ENCODE results near the gene NDUFB5.
A peak's percentile ranks its signal among the peaks of the same experiment; 100 is the strongest.
"Not testable (repeated sequence)": the region's sequence is repeated elsewhere in the genome, so short reads cannot be mapped to it uniquely, and the experiment has no call there.

Gene NDUFB5

DNA sequence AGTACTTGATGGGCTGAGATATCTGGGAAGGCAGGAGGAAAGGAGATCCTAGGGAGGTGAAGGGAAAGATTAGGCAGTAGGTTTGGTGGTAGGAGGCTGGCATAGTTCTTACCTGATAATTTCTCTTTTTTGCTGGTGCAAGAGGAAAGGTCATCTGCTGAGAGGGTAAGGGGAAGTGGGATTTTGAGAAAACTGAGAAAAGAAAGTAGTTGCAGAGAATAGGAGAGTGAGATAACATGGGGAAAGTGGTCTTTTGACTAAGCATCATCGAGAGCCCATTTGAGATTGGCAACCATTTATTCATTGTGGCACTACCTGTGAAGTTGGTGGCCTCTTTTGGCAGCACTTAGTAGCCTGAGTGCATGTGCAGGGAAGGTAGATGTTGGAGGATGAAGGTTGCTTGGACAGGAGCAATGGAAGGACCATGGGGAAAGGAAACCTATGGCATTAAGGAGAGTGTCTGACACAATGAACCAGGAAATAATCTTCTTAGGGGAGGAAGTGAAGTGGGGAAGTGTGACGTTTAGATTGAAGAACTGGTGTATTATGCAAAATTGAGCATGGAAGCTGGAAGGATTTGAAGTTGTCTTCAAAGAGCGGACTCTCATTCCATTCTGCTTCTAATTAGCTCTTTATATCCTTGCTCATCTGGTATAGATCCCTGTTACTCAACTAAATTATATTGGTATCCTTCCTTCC is 26.3 kb downstream of the NDUFB5 start:
- no peak for DNase-seq (ENCODE audit: low read depth, low spot score)

DNA sequence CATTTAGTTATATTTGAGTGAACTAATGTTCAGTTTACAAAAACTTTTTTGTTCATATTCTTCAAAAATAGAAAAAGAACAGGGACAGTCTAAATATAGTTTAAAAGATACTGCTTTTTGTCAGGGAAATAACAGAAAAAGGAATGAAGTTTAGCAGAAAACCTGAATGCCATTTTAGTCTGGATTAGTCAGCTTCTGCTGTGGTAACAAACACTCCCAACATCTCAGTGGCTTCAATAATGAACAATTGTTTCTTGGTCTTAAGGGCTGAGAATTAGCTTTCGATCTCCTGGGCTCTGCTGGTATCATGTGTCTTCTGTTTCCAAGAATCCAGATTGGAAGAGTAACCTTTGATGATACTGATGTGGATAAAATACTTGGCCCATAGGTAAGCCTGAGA is 35.9 kb downstream of the NDUFB5 start:
- no peak for DNase-seq (ENCODE audit: low read depth, low spot score)

DNA sequence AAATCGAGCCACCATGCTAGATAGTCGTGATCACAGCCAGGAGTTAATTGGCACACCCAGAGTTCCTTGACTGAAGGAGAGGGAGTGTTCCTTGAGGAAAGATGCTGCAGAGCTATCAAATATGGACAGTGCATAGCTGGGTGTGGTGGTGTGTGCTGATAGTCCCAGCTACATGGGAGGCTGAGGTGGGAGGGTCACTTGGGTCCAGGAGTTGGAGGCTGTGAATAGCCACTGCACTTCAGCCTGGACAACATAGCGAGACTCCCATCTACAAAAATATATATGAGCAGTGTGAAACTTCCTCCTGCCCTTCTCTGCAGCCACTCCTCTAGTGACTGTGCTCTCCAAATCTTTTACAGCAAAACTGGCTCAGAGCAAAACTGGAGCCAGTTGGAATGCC is 38.3 kb downstream of the NDUFB5 start:
- no peak for DNase-seq (ENCODE audit: low read depth, low spot score)

DNA sequence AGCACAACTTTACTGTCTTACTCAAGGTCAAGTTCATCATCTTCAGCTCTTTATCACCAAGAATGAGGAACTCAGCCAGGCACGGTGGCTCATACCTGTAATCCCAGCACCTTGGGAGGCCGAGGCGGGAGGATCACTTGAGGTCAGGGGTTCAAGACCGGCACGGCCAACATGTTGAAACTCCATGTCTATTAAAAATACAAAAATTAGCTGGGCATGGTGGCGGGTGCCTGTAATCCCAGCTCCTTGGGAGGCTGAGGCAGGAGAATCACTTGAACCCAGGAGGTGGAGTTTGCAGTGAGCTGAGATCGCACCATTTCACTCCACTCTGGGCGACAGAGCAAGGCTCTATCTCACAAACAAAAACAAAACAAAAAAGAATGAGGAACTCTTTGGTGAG is 39.2 kb downstream of the NDUFB5 start:
- not testable (repeated sequence) for DNase-seq (ENCODE audit: low read depth, low spot score)

DNA sequence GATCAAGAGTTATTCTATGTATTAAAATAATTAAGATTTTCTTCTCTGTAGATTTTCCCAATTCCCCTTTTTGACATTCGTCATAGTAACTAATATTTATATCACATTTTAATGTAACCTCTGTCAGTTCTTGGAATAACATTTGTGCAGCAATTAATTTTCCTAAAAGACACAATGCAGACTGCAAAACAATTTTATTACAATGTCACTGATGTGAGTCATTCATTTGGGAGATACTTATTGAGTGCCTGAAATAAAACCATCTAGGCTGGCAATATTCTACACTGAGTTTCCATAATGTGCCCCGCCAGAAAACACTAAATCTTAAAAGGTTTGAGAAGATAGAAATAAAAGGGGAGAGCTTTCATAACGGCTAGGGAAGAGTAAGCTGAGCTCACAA is 41.6 kb downstream of the NDUFB5 start:
- no peak for DNase-seq (ENCODE audit: low read depth, low spot score)

DNA sequence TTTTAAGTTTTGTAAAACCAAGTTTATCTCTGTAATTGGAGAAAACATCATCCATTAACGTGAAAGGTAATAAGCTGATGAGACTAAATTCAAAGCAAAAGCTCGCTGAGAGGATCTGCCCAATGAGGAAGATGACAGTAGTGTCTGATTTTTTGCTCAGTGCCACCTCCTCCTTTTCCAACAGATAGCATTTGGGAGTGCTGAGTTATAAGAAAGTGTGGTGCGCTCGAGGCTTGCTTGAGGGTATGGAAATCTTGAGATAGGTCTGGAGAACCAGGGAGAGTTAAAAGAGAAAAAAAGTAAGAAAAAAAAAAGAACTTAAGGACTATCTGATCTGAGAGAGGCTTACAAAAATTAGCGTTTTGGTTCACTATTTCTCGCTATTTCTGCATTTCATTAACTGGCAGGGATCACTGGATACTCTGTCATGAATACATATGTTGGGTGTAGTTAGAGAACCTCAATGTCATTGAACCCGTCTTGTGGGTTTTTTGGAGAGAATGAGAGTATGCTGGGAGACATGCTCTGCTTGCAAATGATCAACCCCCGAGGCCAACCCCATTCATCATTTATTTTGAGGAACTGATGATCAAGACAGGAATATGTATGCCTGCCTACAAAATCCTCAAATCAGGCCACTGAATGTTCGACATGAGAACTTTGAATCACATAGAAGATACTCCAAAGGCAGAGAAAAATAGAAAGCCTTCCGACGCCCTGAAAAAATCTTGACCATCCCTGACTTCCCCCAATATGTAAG is 47.3 kb downstream of the NDUFB5 start:
- DNase-seq (ENCODE audit: low read depth, low spot score): no peak

DNA sequence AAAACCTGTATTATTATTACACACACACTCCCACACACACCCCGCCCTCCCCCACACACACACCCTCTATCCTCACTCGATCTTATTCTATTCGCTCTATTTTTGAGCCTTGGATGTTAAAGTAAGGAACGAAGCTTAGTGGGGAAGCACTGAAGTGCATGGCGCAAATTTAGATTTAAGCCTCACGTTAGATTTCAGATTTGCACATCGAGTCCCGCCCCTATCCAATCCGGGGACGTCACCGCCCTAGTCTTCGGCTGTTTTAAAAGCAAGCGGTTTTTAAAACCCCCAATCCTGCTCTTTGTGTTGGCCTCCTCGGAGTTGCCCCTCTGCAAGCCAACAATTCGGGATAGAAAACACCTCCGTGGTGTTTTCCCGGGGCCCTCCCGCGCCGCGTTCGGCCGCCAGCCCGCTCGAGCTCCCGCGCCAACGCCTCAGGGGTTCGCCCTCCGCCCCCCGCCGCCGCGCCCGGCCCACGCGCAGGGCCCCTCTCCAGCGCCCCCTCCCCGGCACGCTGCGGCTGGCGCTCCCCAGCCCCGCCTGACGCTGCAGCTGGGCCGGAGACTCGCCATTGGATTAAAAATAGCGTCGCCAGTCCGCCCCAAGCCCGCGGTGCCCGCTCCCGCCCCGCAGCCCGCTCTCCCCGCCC is 48.0 kb downstream of the NDUFB5 start, which contains the start of gene USP13:
Gene USP13, plus strand, starts transcription at position 594 of the 649 bp plus-strand sequence. CDS start 186 bp downstream, outside the sequence.
- no peak for DNase-seq (ENCODE audit: low read depth, low spot score)

DNA sequence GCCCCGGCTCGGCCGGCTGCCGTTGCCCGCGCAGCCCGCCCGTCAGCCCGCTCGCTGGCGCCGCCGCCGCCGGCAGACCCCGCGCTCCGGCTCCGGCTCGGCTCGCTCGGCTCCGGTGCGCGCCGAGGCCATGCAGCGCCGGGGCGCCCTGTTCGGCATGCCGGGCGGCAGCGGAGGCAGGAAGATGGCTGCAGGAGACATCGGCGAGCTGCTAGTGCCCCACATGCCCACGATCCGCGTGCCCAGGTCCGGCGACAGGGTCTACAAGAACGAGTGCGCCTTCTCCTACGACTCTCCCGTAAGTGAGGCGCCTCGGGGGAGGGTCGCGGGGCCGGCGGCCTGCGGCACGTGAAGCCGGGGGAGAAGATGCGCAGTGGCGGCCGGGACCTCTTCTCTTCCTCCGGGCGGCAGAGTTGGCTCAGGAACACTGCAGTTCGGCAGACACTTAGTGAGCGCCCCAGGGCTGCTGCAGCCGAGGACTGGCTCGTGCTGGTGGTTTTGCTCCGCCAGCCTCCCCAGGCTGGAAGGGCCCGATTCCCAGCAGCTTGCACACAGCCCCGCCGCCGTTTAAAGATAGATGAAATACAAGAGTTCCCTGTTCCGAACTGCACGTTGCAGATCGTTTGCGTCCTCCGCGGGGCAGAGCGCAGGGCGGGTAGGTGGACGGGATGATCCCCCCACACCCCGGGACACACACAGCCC is 48.7 kb downstream of the NDUFB5 start:
- no peak for DNase-seq (ENCODE audit: low read depth, low spot score)

DNA sequence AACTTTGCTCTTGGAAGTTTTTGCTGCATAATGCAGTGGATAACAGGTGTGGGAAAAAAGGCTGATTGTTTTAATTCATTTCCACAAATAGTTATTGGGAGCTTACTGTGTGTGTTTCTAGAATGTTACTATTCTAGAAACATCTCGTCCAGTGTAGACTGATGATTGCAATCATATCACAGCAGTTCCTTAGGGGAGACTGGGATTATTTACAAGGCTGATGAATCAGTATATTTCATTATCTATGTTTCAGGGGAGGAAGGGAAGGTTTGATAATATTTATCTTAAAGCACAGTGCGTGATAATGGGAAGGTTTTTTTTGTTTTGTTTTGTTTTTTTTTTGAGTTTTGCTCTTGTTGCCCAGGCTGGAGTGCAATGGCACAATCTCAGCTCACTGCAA is 50.6 kb downstream of the NDUFB5 start:
- no peak for DNase-seq (ENCODE audit: low read depth, low spot score)

DNA sequence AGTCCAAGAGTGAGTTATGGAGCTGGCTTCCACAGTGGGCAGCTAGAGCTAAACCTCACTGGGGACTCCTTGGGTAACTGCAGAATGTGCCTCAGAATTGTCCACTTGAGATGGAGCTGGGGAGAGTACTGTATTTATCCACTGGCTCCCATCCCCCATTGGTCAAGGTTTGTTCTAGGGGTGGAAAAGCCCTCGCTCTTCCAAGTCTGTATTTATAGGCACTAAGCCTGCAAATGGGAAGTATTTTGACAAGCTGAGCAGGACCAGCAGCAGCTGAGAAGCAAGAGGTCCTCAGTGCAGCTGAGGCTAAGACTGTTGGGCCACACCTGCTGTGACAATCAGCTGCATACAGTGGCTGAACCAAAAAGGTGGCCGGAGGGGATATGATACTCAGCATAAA is 54.0 kb downstream of the NDUFB5 start:
- DNase-seq (ENCODE audit: low read depth, low spot score): no peak

DNA sequence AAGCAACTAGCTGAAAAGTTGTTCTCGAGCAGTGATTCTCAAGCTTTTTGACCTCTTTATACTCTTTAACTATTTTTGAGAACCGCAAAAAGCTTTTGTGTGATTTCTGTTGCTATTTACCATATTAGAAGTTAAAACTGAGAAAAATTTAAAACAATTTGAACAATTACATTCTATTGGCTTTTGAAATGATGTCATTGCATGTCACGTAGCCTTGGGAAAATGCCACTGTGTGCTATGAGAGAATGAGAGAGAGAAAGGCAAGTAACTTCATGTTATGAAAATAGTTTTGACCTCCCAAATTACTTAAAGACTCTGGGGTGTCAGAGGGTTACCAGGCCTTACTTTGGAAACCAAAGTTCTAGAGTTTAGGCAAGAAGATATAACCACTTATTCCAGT is 56.3 kb downstream of the NDUFB5 start:
- no peak for DNase-seq (ENCODE audit: low read depth, low spot score)

DNA sequence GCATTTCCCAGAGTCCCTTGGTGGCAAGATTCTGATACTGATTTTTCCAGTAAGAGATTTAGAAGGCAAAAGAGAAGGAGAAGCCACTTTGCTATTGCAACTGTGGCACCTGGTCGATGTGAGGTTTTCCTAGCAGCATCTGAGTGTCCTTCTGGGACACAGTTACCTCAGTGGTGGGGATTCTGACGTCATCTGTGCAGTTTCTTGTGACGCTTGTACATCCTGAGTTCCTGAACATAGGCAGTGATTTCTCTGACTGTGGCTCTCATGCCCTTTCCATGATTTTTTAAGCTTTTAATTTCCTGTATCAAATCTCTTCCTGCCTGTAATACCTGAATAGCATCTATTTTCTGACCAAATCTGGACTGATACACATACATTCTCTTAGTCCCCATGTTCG is 57.2 kb downstream of the NDUFB5 start:
- no peak for DNase-seq (ENCODE audit: low read depth, low spot score)

DNA sequence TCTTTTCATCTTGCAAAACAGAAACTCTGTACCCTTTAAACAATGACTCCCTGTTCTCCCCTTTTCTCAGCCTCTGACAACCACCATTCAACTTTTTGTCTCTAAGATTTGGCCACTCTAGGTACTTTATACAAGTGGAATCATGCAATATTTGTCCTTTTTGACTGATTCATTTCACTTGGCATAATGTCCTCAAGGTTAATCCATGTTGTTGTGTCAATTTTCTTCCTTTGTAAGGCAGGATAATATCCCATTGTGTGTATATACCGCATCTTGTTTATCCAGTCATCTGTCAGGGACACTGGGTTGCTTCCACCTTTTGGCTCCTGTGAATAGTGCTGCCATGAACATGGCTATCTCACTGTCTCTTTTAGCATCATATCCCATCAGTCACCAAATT is 58.5 kb downstream of the NDUFB5 start:
- DNase-seq (ENCODE audit: low read depth, low spot score): no peak

DNA sequence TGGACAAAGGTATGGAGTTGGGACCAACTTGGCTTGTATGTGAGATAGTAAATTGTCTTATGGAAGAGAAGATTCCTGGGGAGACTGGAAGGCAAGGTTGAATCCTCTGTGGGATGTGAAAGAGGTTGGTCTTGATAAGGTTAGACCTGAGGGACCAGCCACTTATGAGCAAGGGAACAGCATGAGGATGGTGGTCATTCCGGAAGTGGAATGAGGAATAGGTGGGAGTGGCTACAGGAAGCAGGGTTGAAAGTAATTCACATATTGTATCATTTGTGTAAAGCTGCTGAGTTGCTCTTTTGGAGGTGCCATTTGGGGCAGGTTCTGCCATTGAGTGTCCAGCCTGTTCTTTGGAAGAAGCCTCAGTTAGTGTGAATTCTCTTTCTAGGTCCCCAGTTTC is 61.4 kb downstream of the NDUFB5 start:
- no peak for DNase-seq (ENCODE audit: low read depth, low spot score)

DNA sequence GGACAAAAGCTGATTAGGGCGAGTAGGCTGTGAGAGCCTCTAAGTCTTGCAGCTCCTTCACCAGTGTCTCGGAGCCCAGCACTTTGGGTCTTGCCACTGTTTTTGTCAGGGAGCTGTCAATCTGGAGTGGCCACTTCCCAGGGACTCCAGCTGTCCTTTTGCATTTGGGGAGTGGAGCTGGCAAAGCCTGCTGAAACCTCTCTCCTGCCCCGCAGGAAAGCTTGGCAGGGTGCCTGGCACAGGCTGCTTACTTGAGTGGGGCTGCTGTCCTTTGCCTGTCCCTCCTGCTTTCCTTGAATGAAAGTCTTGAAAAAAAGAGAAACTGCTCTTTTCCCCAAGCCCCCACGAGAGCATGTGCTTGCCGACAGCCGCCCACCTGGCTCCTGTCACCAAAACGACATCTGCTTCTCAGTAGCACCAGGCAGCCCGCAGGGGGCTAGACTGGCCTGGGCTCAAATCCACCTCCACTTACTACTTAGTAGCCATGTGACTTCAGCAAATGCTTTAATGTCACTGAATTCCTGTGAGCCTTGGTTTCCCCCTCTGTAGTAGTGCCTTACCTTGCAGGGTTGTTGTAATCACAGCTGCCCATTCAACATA is 61.9 kb downstream of the NDUFB5 start:
- no peak for DNase-seq (ENCODE audit: low read depth, low spot score)

DNA sequence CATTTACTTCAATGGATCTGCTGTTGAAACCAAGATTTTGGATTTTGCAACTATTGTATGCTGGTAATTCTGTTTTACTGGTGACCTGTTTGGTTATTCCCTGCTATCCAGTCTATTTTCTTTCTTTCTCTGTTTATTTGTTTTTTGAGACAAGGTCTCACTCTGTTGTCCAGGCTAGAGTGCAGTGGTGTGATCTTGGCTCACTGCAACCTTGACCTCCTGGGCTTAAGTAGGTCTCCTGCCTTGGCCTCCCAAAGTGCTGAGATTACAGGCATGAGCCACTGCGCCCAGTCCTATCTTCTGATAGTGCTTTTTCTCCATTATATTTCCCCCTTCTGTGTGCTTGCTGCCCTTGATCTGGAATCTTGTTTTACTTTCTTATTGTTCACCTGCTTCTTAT is 63.8 kb downstream of the NDUFB5 start:
- no peak for DNase-seq (ENCODE audit: low read depth, low spot score)

DNA sequence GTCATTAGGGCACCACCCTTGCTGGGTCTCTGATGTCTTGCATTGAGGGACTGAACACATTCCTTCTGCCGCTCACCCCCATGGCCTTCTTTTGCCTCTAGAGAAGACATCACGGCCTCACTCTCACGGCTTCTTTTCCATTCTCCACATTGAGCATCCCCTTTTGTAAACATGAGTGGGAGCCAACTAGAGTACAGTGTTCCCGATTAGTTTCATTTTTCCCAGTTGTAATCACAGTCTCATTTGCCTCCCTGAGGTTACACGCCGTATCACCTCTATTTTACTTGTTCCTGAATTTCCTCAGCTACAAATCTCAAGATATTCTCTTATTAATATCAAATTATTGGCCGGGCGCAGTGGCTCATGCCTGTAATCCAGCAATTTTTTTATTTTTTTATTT is 65.7 kb downstream of the NDUFB5 start:
- DNase-seq (ENCODE audit: low read depth, low spot score): no peak

DNA sequence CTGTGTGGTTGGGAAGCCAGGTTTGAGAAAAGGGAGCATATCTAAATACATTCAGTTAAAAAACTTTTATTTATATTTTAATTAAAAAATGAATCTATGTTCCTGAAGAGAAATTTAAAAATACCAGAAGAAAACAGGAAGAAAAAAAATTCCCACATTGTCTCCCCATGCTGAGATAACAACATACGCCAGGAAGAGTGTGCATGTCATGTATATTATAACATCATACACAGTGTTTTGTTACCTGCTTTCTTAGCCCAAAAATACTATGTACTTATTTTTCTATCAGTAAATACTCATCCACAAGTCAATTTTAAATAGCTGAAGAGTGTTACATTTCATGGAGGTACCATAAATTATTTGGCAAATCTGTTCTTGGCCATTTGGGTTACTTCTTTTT is 66.7 kb downstream of the NDUFB5 start:
- no peak for DNase-seq (ENCODE audit: low read depth, low spot score)

DNA sequence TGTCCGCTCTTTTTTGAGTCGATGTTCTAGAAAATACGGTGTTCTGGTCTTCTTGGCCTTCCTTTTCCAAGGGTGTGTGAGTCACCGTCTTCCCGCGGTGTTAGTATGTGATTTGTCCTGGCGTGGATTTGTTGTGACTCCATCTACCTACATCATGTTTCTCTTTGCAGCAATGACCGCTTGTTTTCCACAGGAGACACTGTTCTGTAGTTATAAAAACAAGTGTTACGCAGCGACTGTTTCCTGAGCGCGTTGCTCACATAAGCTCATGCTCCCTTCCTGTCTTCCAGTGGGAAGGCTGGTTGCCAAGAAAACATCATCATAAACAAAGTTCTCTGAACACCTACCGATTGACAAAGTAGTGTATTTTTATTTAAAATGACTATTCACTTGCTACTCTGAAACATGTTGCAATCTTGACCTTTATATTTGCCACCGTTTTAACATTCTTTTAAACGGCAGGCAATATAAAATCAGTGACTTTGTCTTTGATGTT is 67.2 kb downstream of the NDUFB5 start:
- DNase-seq (ENCODE audit: low read depth, low spot score): peak; percentile 94

DNA sequence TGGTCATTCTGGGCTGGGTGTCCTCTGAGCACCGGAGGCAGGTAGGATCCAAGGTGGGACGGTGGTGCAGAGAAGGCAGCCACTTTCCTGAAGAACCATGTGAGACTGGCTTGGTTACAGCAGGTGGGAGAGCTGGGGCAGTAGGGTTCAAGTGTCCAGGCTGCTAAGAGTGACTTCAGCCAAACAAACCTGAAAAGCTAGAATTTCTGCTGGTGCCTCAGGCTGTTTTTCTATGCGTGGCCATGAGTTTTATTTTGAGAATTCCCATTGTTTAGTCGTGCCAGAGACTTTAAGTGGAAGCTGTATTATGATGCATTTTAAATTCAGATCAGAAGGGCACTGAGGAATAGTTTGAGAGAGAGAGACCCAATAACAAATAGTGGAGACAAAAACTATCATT is 68.3 kb downstream of the NDUFB5 start:
- no peak for DNase-seq (ENCODE audit: low read depth, low spot score)

DNA sequence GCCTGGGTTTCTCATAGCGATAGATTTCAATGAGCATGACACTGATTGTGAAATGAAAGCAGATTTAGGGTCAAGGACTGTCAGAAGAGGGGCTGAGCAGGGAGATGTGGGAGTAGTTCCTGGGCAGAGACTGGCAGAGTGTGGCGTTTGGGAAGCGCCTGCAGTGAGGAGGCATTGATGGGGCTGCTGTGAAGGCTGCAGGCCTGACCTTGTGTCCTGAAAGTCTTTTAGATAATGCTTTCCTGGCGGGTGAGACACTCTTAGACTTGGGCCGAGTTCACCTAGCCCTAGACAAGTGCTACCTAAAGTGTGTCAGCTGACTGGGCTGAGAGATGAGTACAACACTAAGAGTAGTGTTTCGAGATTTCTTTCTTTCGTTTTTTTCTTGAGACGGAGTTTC is 68.9 kb downstream of the NDUFB5 start:
- DNase-seq (ENCODE audit: low read depth, low spot score): no peak

DNA sequence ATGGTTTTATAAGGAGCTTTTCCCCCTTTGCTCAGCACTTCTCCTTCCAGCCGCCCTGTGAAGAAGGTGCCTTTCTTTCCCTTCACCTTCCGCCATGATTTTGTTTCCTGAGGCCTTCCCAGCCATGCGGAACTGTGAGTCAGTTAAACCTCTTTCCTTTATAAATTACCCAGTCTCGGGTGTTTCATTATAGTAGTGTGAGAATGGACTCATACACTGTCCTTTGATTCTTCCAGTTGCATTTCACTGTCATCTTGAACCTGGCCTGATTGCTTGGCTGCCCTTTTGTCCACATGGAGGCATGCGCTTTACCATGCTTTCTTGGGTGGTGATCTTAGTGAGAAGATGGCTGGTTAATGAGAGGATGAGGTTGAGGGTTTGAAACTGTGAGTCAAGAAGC is 71.5 kb downstream of the NDUFB5 start:
- DNase-seq (ENCODE audit: low read depth, low spot score): no peak

Measured in smooth muscle cell of the brain vasculature (primary cell).